GM12878 (cell line): Measurements from ENCODE around the gene RPL35A. TPM values are rescaled to one million over a fixed set of nuclear protein-coding genes. Genes with fewer than 3 reads are reported as not detected.

Experiments used
- ATAC-seq: fragments of 200-7000 bp; cut with Tn5 transposase; 3 replicates; pipeline ENCODE4 v1.9.1; 2020; ENCODE audit warnings: mild to moderate bottlenecking, moderate library complexity
- BruUV-seq: library from RNA; stranded (reverse); fragments of 400-500 nt; replicated peaks from 2 replicates; lab custom pipeline; 2021; lab: Mats Ljungman, UMichigan
- CTCF ChIA-PET: fragments of 300-600 bp; sonication (Branson Sonifier 250); formaldehyde crosslinking; extraction: SDS; loops from one replicate; lab custom pipeline; 2021; ENCODE audit warnings: inconsistent platforms; lab: Yijun Ruan, JAX
- POLR2A ChIA-PET: fragments of 350-600 bp; formaldehyde crosslinking; extraction: SDS; loops from one replicate; lab custom pipeline; 2021; ENCODE audit warnings: inconsistent platforms; lab: Charles Lee
- RAD21 ChIA-PET: fragments of 300-600 bp; sonication (Branson Sonifier 250); formaldehyde crosslinking; loops from one replicate; lab custom pipeline; 2023; ENCODE audit warnings: antibody characterized with exemption; ENCODE audit not compliant: unreplicated experiment; lab: Charles Lee
- SMC1A ChIA-PET: fragments of 300-600 bp; sonication (Branson Sonifier 250); formaldehyde crosslinking; loops from one replicate; lab custom pipeline; 2023; ENCODE audit not compliant: unreplicated experiment, uncharacterized antibody; lab: Charles Lee
- DNase-seq: peaks from one replicate; pipeline ENCODE4 v3.0.0-alpha.2; 2011; ENCODE audit warnings: low read depth, low spot score
- FAIRE-seq: peaks from 3 replicates; lab custom pipeline; 2011; peaks lifted over from hg19 to GRCh38; lab: Jason Lieb, UNC
- H2AFZ ChIP-seq: 2 replicates; pipeline ENCODE4 v1.6.0; 2011; ENCODE audit warnings: low read depth, low read length, control low read depth; ENCODE audit not compliant: control insufficient read depth
- H3K27ac ChIP-seq: 2 replicates; pipeline ENCODE4 v1.5.1; 2011; ENCODE audit warnings: control low read depth; ENCODE audit not compliant: control insufficient read depth, insufficient read depth
- H3K27me3 ChIP-seq, 2 experiments: replicated peaks in 1 of 2; 2 replicates each; pipeline versions ENCODE4 v1.6.0 to v1.6.1; 2011; ENCODE audit warnings: low read length in 1 of 2; ENCODE audit not compliant: control insufficient read depth in 2 of 2, insufficient read depth in 2 of 2
- H3K36me3 ChIP-seq, 2 experiments: 2 replicates each; pipeline ENCODE4 v1.5.1; 2011; ENCODE audit warnings: low read length in 1 of 2; ENCODE audit not compliant: control insufficient read depth in 2 of 2, insufficient read depth in 2 of 2
- H3K4me1 ChIP-seq: 2 replicates; pipeline ENCODE4 v1.6.1; 2011; ENCODE audit warnings: mild to moderate bottlenecking, low read length, moderate library complexity, mixed read lengths; ENCODE audit not compliant: control insufficient read depth, insufficient read depth
- H3K4me2 ChIP-seq: 2 replicates; pipeline ENCODE4 v1.6.0; 2011; ENCODE audit warnings: control low read depth; ENCODE audit not compliant: control insufficient read depth, insufficient read depth
- H3K4me3 ChIP-seq: fragments of 200-600 bp; sonication (generic); 2 replicates; pipeline ENCODE4 v1.5.1; 2016
- H3K79me2 ChIP-seq: 2 replicates; pipeline ENCODE4 v1.6.0; 2011; ENCODE audit warnings: low read length; ENCODE audit not compliant: control insufficient read depth, insufficient read depth
- H3K9ac ChIP-seq: 2 replicates; pipeline ENCODE4 v1.8.0; 2011; ENCODE audit warnings: low read length, control low read depth, mixed read lengths; ENCODE audit not compliant: control insufficient read depth, insufficient read depth
- H3K9me3 ChIP-seq: replicated peaks from 3 replicates; pipeline ENCODE4 v1.5.1; 2011; ENCODE audit warnings: mild to moderate bottlenecking, low read length; ENCODE audit not compliant: control insufficient read depth, insufficient read depth
- H4K20me1 ChIP-seq: 2 replicates; pipeline ENCODE4 v1.6.0; 2011; ENCODE audit not compliant: control insufficient read depth, insufficient read depth
- BCL11A ChIP-seq: IDR thresholded peaks from 2 replicates; pipeline ENCODE4 v1.6.1; 2011; ENCODE audit warnings: low read depth, low read length
- CEBPB ChIP-seq, 2 experiments: fragments of 150-350 bp in 1 of 2; IDR thresholded peaks; 2 replicates each; pipeline ENCODE4 v1.6.1; 2012 to 2014; ENCODE audit warnings: low read depth in 2 of 2, low read length in 2 of 2, borderline replicate concordance in 1 of 2, inconsistent platforms in 1 of 2
- CHD2 ChIP-seq: IDR thresholded peaks from 2 replicates; pipeline ENCODE4 v1.6.1; 2011; ENCODE audit warnings: low read depth, low read length, improper control_type of control experiment, borderline replicate concordance
- MEF2A ChIP-seq: IDR thresholded peaks from 2 replicates; pipeline ENCODE4 v1.6.1; 2011; ENCODE audit warnings: low read depth, mild to moderate bottlenecking, low read length, moderate library complexity; ENCODE audit not compliant: insufficient read depth
- NR2C2 ChIP-seq: IDR thresholded peaks from 2 replicates; pipeline ENCODE4 v1.6.1; 2011; ENCODE audit warnings: borderline replicate concordance, low read depth; ENCODE audit not compliant: control insufficient read depth, insufficient read length
- NRF1 ChIP-seq: conservative IDR thresholded peaks from 2 replicates; pipeline ENCODE4 v1.6.1; 2011; ENCODE audit warnings: mild to moderate bottlenecking, low read depth, low read length, improper control_type of control experiment
- YY1 ChIP-seq: IDR thresholded peaks from 2 replicates; pipeline ENCODE4 v1.6.1; 2011; ENCODE audit warnings: low read depth, mild to moderate bottlenecking, low read length
- whole genome bisulfite sequencing: methylation state at CpG from one replicate; pipeline ENCODE4 v1.1.6; 2016; ENCODE audit warnings: low lambda C conversion rate; ENCODE audit not compliant: insufficient replicate concordance, insufficient coverage; ENCODE audit errors: missing lambda C conversion rate; 5-methylcytosine and 5-hydroxymethylcytosine counted together
- in situ Hi-C: fragments of 300-500 bp; cut with MboI; formaldehyde crosslinking; loops from 9 replicates; pipeline ENCODE4 v1.14.3; 2018; ENCODE audit warnings: mixed read lengths
- intact Hi-C: fragments of 100-400 bp; cut with micrococcal nuclease; formaldehyde crosslinking; loops from one replicate; pipeline ENCODE4 v1.14.2; 2022; ENCODE audit not compliant: unreplicated experiment
- polyA plus RNA-seq, 11 experiments: library from polyadenylated mRNA; depleted of rRNA in 4 of 11; unstranded in 6 of 11; stranded (reverse) in 5 of 11; fragments of >200 nt; fragmentation: Nextera tagmentation in 4 of 11; fragmentation: Illumina TruSeq in 1 of 11; extraction: Ambion mirVana in 4 of 11; extraction: Trizol in 1 of 11; gene quantifications; 1 replicate in 1 of 11; 2 replicates in 10 of 11; pipeline versions ENCODE4 v1.2.1 to v1.2.3, GENCODE V29; 2011 to 2016; ENCODE audit warnings: inconsistent platforms in 2 of 11, missing spikeins in 2 of 11, low read depth in 1 of 11
- total RNA-seq, 4 experiments: library from RNA; depleted of rRNA in 3 of 4; stranded (reverse); fragments of >200 nt in 3 of 4; fragmentation: Illumina TruSeq in 1 of 4; extraction: Trizol in 1 of 4; gene quantifications; 2 replicates each; pipeline versions ENCODE4 v1.2.1 to v1.2.3, GENCODE V29; 2013 to 2021

RPL35A gene
- total and polyA plus RNA-seq, 10 of the 15 experiments (the other 5 are each of a cell fraction or from before 2014, with no cell fraction given), result 774 to 3,144 (median 1,843) TPM

DNA sequence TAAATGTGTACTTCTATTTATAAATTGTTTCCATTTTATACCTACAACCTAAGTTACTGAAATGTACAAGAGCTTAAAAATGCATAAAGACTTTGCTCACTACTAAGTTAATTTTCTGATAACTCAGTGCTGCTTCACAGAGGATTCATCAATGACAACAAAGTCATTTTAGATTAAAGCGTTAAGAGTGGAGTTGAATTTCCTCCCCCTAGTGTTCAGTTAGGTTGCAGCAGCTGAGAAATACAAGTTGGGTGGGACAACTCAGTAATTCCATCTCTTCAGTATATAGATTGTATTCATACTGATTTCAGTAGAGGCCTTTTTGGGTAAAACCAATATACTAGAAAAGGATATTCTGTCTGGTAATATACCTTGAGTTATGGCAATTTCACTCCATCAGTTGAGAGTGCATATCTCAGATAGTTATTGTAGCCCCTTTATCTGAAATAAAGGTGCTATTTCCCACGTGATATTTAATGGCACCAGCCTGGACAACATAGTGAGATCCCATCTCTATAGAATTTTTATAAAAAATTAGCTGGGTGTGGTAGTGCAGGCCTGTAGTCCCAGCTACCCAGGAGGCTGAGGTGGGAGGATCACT is 6.9 kb upstream of the RPL35A start (continued):
- TF ChIP-seq MEF2A, result 0 out of 2 replicates have a peak, but pooled peaks have one; percentile 19

DNA sequence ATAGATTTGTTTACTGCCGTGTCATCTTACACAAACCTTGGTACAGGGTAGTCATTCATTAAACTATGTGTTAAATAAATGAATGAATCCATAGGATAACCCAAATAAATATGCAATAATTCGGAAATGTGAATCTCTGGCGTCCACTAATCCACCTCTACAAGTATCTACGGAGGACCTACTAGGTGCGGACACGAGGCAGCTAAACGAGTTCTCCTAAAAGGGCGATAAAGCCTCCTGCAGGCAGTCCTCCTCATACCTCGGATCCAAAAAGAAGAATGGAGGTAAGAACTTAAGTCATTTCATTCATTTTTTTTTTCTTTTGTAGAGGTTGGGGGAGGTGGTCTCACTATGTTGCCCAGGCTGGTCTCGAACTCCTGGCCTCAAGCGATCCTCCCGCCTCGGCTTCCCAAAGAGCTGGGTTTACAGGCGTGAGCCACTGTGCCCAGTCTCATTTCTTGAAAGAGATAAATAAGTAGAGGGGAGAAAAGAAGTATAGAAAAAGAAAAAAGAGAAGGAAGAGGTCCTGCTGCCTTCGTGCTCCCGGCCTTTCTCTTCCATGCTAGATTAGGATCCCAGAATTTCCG is 706 bp upstream of the RPL35A start:
- SMC1A ChIA-PET, result interaction anchor here (1.0 to 2.2 kb wide), 3 partner anchors 9 to 43 kb away, joined by 3 to 9 read pairs (median 7); a partner anchor contains a TSS
- H3K9me3 ChIP-seq, result no peaks in the 10 kb centered on the region
- no peak for ATAC-seq
- FAIRE-seq, result no peak
- intact Hi-C loops, result no loop called here
- CTCF ChIA-PET, result interaction anchor here (0.9 to 2.9 kb wide), 3 partner anchors 9 to 44 kb away, joined by 3 to 16 read pairs (median 4); no protein-coding TSS in a partner anchor
- BruUV-seq, result no TSS peak
- no peak for DNase-seq
- H3K4me2 ChIP-seq, result peak overlapping the region; percentile 84
- H2AFZ ChIP-seq, result peak overlapping the region; percentile 93
- RAD21 ChIA-PET, result no interaction called here
- peaks cover 3% of the 10 kb centered on the region; the same call in 1 of the 2 replicates for H3K4me1 ChIP-seq
- peaks cover 40% of the 10 kb centered on the region for H3K79me2 ChIP-seq
- peaks cover 7% of the 10 kb centered on the region; the same call in 1 of the 2 replicates for H4K20me1 ChIP-seq
- peak overlapping the region; percentile 92 for H3K9ac ChIP-seq
- in situ Hi-C loops, result no loop called here
- POLR2A ChIA-PET, result interaction anchor here (1.4 kb wide), 1 partner anchor 12 kb away, joined by 5 read pairs; no protein-coding TSS in a partner anchor
- no peak for TF ChIP-seq NR2C2
- no peak for TF ChIP-seq BCL11A
- no peak for TF ChIP-seq NRF1
- TF ChIP-seq YY1, result no peak
- no peak for TF ChIP-seq CHD2
- no peak for TF ChIP-seq CEBPB (IDR thresholded peaks at IDR 0.05; ENCODE audit: borderline replicate concordance in 1 of 2, low read depth in 2 of 2, low read length in 2 of 2)
- peaks cover 8 to 20% of the 10 kb centered on the region in 2 experiments for H3K36me3 ChIP-seq
- 9% methylated on average over 17 of the region's 17 CpGs for WGBS
- no peaks in the 10 kb centered on the region for H3K27me3 ChIP-seq
- H3K4me3 ChIP-seq, result peak overlapping the region; percentile 95
- peak overlapping the region; percentile 95 for H3K27ac ChIP-seq
